ENCODE data around the gene CACNA2D3. TPM values are rescaled to one million over a fixed set of nuclear protein-coding genes. Genes with fewer than 3 reads are reported as not detected.

The CACNA2D3 gene
- polyA plus RNA-seq, 1 donor from 2014 or later: 26.2 TPM

GRCh38 chr3:54797111-54797510, 674.8 kb downstream of the CACNA2D3 start:
- no peaks in the 10 kb centered on the region for H4K20me1 ChIP-seq (ENCODE audit: insufficient read depth)
- H3F3A ChIP-seq (ENCODE audit: insufficient read depth, low read length, poor library complexity, severe bottlenecking): no peaks in the 10 kb centered on the region
- no peak overlapping the region for H3K4me2 ChIP-seq (ENCODE audit: low read length)
- no peaks in the 10 kb centered on the region for H3K9me2 ChIP-seq (ENCODE audit: insufficient read depth, low read length)
- no peaks in the 10 kb centered on the region for H3K9me3 ChIP-seq (ENCODE audit: low read length)
- TF ChIP-seq EZH2 (IDR thresholded peaks at IDR 0.05; ENCODE audit: borderline replicate concordance, insufficient read depth, low read length, poor library complexity, severe bottlenecking): no peak
- no peak for TF ChIP-seq MXI1 (conservative IDR thresholded peaks at IDR 0.05; ENCODE audit: poor library complexity, severe bottlenecking)
- TF ChIP-seq EP300 (conservative IDR thresholded peaks at IDR 0.05; ENCODE audit: poor library complexity, severe bottlenecking): no peak
- TF ChIP-seq RAD21 (conservative IDR thresholded peaks at IDR 0.05): no peak
- no peak for TF ChIP-seq SMC3 (conservative IDR thresholded peaks at IDR 0.05; ENCODE audit: poor library complexity)
- no peak for TF ChIP-seq POLR2AphosphoS5 (IDR thresholded peaks at IDR 0.05)
- TF ChIP-seq TAF1 (IDR thresholded peaks at IDR 0.05; ENCODE audit: low read depth): no peak
- no peak for TF ChIP-seq CTCF (IDR thresholded peaks at IDR 0.05; ENCODE audit: poor library complexity, severe bottlenecking)
- TF ChIP-seq REST (IDR thresholded peaks at IDR 0.05; ENCODE audit: borderline replicate concordance): no peak
- H2AFZ ChIP-seq (ENCODE audit: low read depth, low read length): no peak overlapping the region
- H3K4me3 ChIP-seq (ENCODE audit: low read length): no peak overlapping the region
- H3K27ac ChIP-seq (ENCODE audit: low read length): no peak overlapping the region
- no peaks in the 10 kb centered on the region for H3K27me3 ChIP-seq (ENCODE audit: insufficient read depth, low read depth, low read length)
- no peaks in the 10 kb centered on the region for H3K79me2 ChIP-seq (replicated peaks; ENCODE audit: insufficient read depth, low read length)
- no peak overlapping the region for H3K9ac ChIP-seq (ENCODE audit: low read length)
- H3K36me3 ChIP-seq (ENCODE audit: insufficient read depth, low read length): no peaks in the 10 kb centered on the region

- H3K9me2 ChIP-seq (ENCODE audit: insufficient read depth, low read length): no peaks in the 10 kb centered on the region
- H3K79me2 ChIP-seq (replicated peaks; ENCODE audit: insufficient read depth, low read length): no peaks in the 10 kb centered on the region
- H3K9ac ChIP-seq (ENCODE audit: low read length): no peak overlapping the region
- H3K4me3 ChIP-seq (ENCODE audit: low read length): no peak overlapping the region
- H2AFZ ChIP-seq (ENCODE audit: low read depth, low read length): no peak overlapping the region
- H3F3A ChIP-seq (ENCODE audit: insufficient read depth, low read length, poor library complexity, severe bottlenecking): no peaks in the 10 kb centered on the region
- H4K20me1 ChIP-seq (ENCODE audit: insufficient read depth): no peaks in the 10 kb centered on the region
- no peaks in the 10 kb centered on the region for H3K27me3 ChIP-seq (ENCODE audit: insufficient read depth, low read depth, low read length)
- no peaks in the 10 kb centered on the region for H3K36me3 ChIP-seq (ENCODE audit: insufficient read depth, low read length)
- H3K4me2 ChIP-seq (ENCODE audit: low read length): no peak overlapping the region
- no peak for TF ChIP-seq REST (IDR thresholded peaks at IDR 0.05; ENCODE audit: borderline replicate concordance)
- TF ChIP-seq POLR2AphosphoS5 (IDR thresholded peaks at IDR 0.05): no peak
- no peak for TF ChIP-seq CTCF (IDR thresholded peaks at IDR 0.05; ENCODE audit: poor library complexity, severe bottlenecking)
- TF ChIP-seq MXI1 (conservative IDR thresholded peaks at IDR 0.05; ENCODE audit: poor library complexity, severe bottlenecking): no peak
- no peak for TF ChIP-seq EZH2 (IDR thresholded peaks at IDR 0.05; ENCODE audit: borderline replicate concordance, insufficient read depth, low read length, poor library complexity, severe bottlenecking)
- no peak for TF ChIP-seq RAD21 (conservative IDR thresholded peaks at IDR 0.05)
- TF ChIP-seq TAF1 (IDR thresholded peaks at IDR 0.05; ENCODE audit: low read depth): no peak
- TF ChIP-seq EP300 (conservative IDR thresholded peaks at IDR 0.05; ENCODE audit: poor library complexity, severe bottlenecking): no peak
- no peak for TF ChIP-seq SMC3 (conservative IDR thresholded peaks at IDR 0.05; ENCODE audit: poor library complexity)
- no peak overlapping the region for H3K27ac ChIP-seq (ENCODE audit: low read length)
- H3K9me3 ChIP-seq (ENCODE audit: low read length): no peaks in the 10 kb centered on the region
These were observed 678.1 kb downstream of the CACNA2D3 start for GRCh38 chr3:54800478-54800877.

All from neural cell (in vitro differentiated cells).